Measurements from ENCODE around the gene YEATS2. TPM values are rescaled to one million over a fixed set of nuclear protein-coding genes. Genes with fewer than 3 reads are reported as not detected.

Gene YEATS2
- total and polyA plus RNA-seq, 2 donors (not counting 3 experiments of a cell fraction or from before 2014, with no cell fraction given) = 30.2 to 59.9 TPM

DNA sequence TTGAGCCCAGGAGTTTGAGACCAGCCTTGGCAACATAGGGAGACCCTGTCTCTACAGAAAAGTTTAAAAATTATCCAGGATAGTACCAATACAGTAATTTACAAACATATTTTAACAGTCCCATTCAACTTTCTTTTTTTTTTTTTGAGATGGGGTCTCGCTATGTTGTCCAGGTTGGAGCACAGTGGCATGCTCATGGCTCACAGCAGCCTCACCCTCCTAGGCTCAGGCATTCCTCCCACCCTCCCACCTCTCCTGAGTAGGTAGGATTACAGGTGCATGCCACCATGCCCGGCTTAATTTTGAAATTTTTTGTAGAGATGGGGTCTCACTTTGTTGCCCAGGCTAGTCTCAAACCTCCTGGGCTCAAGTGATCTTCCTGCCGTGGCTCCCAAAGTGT is 140.3 kb downstream of the YEATS2 start:
- dilution Hi-C loops (cut with MboI; ENCODE audit: extremely low pct_ligation_motif_present, low sequenced_read_pairs) (no loop called here), intact Hi-C loops (cut with micrococcal nuclease) (no loop called here)
- FAIRE-seq = no peak
- ChIA-PET CTCF (no interaction called here), POLR2A (no interaction called here)
- TF ChIP-seq MYC (IDR thresholded peaks at IDR 0.05; ENCODE audit: low read depth, low read length) (no peak), GATA2 (IDR thresholded peaks at IDR 0.05; ENCODE audit: insufficient read depth, insufficient read length, low read depth, low read length) (no peak), EZH2 (IDR thresholded peaks at IDR 0.05; ENCODE audit: borderline replicate concordance, low read depth, low read length, severe bottlenecking) (no peak)
- H3K9me1 ChIP-seq (replicated peaks; ENCODE audit: control insufficient read depth, extremely low read depth, insufficient read depth, low read length) = no peaks in the 10 kb centered on the region
- no peaks in the 10 kb centered on the region for H3K79me2 ChIP-seq (ENCODE audit: control insufficient read depth, insufficient read depth, low read length)
- H4K20me1 ChIP-seq (replicated peaks; ENCODE audit: control insufficient read depth, extremely low read depth, insufficient read depth, low read length) = no peaks in the 10 kb centered on the region
- H3K36me3 ChIP-seq (ENCODE audit: control insufficient read depth in 2 of 2, extremely low read depth in 1 of 2, insufficient read depth in 2 of 2, low read length in 2 of 2) = peaks cover 2 to 9% of the 10 kb centered on the region in 2 experiments
- DNase-seq (ENCODE audit: low read depth, low spot score) = no peak
- H3K4me1 ChIP-seq (ENCODE audit: control insufficient read depth, extremely low read depth, insufficient read depth, low read length) = no peaks in the 10 kb centered on the region
- H3K4me2 ChIP-seq (ENCODE audit: insufficient read depth, low read length) = no peak overlapping the region
- BruUV-seq (replicated peaks) = no TSS peak
- no peak overlapping the region for H2AFZ ChIP-seq (ENCODE audit: low read depth, low read length)
- no peak overlapping the region for H3K9ac ChIP-seq (replicated peaks; ENCODE audit: extremely low read depth, insufficient read depth, low read length)
- no peak overlapping the region for H3K4me3 ChIP-seq (replicated peaks in 1 of 3; ENCODE audit: insufficient read depth in 1 of 3, low read depth in 1 of 3, low read length in 3 of 3)
- H3K27ac ChIP-seq (ENCODE audit: insufficient read depth, low read depth, low read length) = no peak overlapping the region
- H3K9me3 ChIP-seq (replicated peaks; ENCODE audit: control insufficient read depth, insufficient read depth, low read length) = no peaks in the 10 kb centered on the region
- H3K27me3 ChIP-seq (ENCODE audit: control insufficient read depth in 2 of 2, insufficient read depth in 2 of 2, low read length in 2 of 2) = no peaks in the 10 kb centered on the region

DNA sequence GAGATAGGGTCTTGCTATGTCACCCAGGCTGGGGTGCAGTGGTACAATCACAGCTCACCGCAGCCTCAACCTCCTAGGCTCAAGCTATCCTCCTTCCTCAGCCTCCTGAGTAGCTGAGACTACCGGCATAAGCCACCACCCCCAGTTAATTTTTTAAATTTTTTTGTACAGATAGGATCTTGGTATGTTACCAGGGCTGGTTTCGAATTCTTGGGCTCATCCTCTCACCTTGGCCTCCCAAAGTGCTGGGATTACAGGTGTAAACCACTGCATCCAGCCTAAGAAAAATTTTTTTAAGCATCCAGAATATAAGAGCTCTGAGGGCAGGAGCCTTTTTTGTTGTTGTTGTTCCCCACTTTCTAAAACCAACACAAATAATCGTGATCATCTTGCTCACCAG is 142.2 kb downstream of the YEATS2 start:
- Histone ChIP-seq H3K36me3 (ENCODE audit: control insufficient read depth in 2 of 2, extremely low read depth in 1 of 2, insufficient read depth in 2 of 2, low read length in 2 of 2) (peaks cover 2 to 10% of the 10 kb centered on the region in 2 experiments), H3K9me3 (replicated peaks; ENCODE audit: control insufficient read depth, insufficient read depth, low read length) (no peaks in the 10 kb centered on the region), H3K4me2 (ENCODE audit: insufficient read depth, low read length) (no peak overlapping the region), H2AFZ (ENCODE audit: low read depth, low read length) (no peak overlapping the region), H3K79me2 (ENCODE audit: control insufficient read depth, insufficient read depth, low read length) (no peaks in the 10 kb centered on the region), H3K27ac (ENCODE audit: insufficient read depth, low read depth, low read length) (no peak overlapping the region), H4K20me1 (replicated peaks; ENCODE audit: control insufficient read depth, extremely low read depth, insufficient read depth, low read length) (no peaks in the 10 kb centered on the region), H3K9ac (replicated peaks; ENCODE audit: extremely low read depth, insufficient read depth, low read length) (no peak overlapping the region), H3K9me1 (replicated peaks; ENCODE audit: control insufficient read depth, extremely low read depth, insufficient read depth, low read length) (no peaks in the 10 kb centered on the region), H3K27me3 (ENCODE audit: control insufficient read depth in 2 of 2, insufficient read depth in 2 of 2, low read length in 2 of 2) (no peaks in the 10 kb centered on the region), H3K4me1 (ENCODE audit: control insufficient read depth, extremely low read depth, insufficient read depth, low read length) (peaks cover 4% of the 10 kb centered on the region), H3K4me3 (replicated peaks in 1 of 3; ENCODE audit: insufficient read depth in 1 of 3, low read depth in 1 of 3, low read length in 3 of 3) (no peak overlapping the region)
- BruUV-seq (replicated peaks) = no TSS peak
- intact Hi-C loops (cut with micrococcal nuclease) (no loop called here), dilution Hi-C loops (cut with MboI; ENCODE audit: extremely low pct_ligation_motif_present, low sequenced_read_pairs) (no loop called here)
- POLR2A ChIA-PET = no interaction called here
- DNase-seq (ENCODE audit: low read depth, low spot score) (no peak), FAIRE-seq (no peak)
- TF ChIP-seq FOS (IDR thresholded peaks at IDR 0.05; ENCODE audit: borderline replicate concordance, insufficient read depth, low read length) = no peak
- TF ChIP-seq GATA2 (IDR thresholded peaks at IDR 0.05; ENCODE audit: insufficient read depth, insufficient read length, low read depth, low read length) = no peak
- TF ChIP-seq POLR2A (IDR thresholded peaks at IDR 0.05; ENCODE audit: low read depth, low read length) = no peak
- no peak for TF ChIP-seq POLR2AphosphoS5 (IDR thresholded peaks at IDR 0.05; ENCODE audit: insufficient read depth, low read depth, low read length)
- TF ChIP-seq JUN (IDR thresholded peaks at IDR 0.05; ENCODE audit: borderline replicate concordance, insufficient read depth, insufficient read length, low read depth) = no peak
- TF ChIP-seq EZH2 (IDR thresholded peaks at IDR 0.05; ENCODE audit: borderline replicate concordance, low read depth, low read length, severe bottlenecking) = no peak
- no peak for TF ChIP-seq MAX (IDR thresholded peaks at IDR 0.05; ENCODE audit: insufficient read depth, insufficient read length)
- no peak for TF ChIP-seq MYC (IDR thresholded peaks at IDR 0.05; ENCODE audit: low read depth, low read length)
- TF ChIP-seq CTCF (IDR thresholded peaks at IDR 0.05; ENCODE audit: extremely low read depth in 1 of 2, insufficient read depth in 1 of 2, low read depth in 1 of 2, low read length in 2 of 2) = no peak
- CTCF ChIA-PET = no interaction called here
